ENCODE results near the gene APOBEC2. TPM values are rescaled to one million over a fixed set of nuclear protein-coding genes. Genes with fewer than 3 reads are reported as not detected.

Gene APOBEC2
- total and polyA plus RNA-seq, 2 of the 4 experiments (the other 2 are of a cell fraction), result not detected

DNA sequence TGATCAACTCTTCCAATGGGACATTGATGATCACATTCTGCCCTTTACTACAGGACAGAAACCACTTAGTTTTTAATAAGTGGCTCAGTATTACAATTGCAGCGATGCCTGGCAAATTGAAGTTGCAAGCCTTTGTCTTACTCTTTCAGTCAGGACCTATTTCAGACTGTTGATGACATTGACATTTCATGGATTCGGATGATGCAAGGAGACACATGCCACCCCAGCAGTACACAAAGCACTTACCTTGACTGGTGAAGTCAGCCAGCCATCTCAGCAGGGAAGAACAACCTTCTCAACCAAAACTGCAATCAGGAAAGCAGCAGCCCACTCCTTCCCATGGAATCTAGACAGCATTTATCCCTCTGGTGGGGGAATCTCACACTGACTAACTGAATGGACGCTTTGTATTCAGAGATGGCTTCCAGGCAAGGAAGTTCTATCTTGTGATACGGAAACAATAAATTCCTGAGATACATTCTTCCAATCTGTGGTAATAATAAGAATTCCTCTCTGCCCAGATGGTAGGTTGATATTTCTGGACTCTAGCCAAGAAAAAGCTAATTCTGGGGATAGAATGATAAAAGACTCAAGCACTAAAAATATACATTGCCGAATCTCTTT, 44.6 kb downstream of the APOBEC2 start:
- H3K9ac ChIP-seq (ENCODE audit: low read depth, low read length), result no peak overlapping the region
- H3K9me3 ChIP-seq (ENCODE audit: control insufficient read depth, insufficient read depth, low read length), result no peaks in the 10 kb centered on the region
- H3K79me1 ChIP-seq (ENCODE audit: low read depth in 1 of 2, low read length in 2 of 2), result peaks cover 3 to 5% of the 10 kb centered on the region in 2 experiments
- H3K56ac ChIP-seq (ENCODE audit: extremely low read depth, insufficient read depth, low read length), result no peak overlapping the region
- POLR2A ChIA-PET (ENCODE audit: unreplicated experiment), result no interaction called here
- peak overlapping the region; percentile 16 for H2AFZ ChIP-seq (replicated peaks; ENCODE audit: low read length, poor library complexity)
- ATAC-seq (ENCODE audit: low read depth) (no peak), DNase-seq (peak; percentile 69)
- in situ Hi-C loops (cut with MboI; ENCODE audit: low sequenced_read_pairs) (loop anchor here (5.0 to 10.0 kb wide), 2 partner anchors 87 to 215 kb away; no protein-coding TSS in a partner anchor), dilution Hi-C loops (cut with HindIII; ENCODE audit: low sequenced_read_pairs, unreplicated experiment) (no loop called here), intact Hi-C loops (cut with micrococcal nuclease) (no loop called here)
- peaks cover 6% of the 10 kb centered on the region; the same call in 1 of the 2 replicates for H3K9me1 ChIP-seq (ENCODE audit: insufficient read depth, low read length)
- H3K14ac ChIP-seq (replicated peaks; ENCODE audit: low read depth, low read length), result no peak overlapping the region
- H3K23ac ChIP-seq (ENCODE audit: low read depth, low read length), result no peak overlapping the region
- no peak overlapping the region for H2AK5ac ChIP-seq (ENCODE audit: low read depth, low read length)
- no peak overlapping the region; the same call in 1 of the 2 replicates for H3K27ac ChIP-seq (ENCODE audit: insufficient read depth, low read length)
- no peak overlapping the region for H3K4me2 ChIP-seq (ENCODE audit: low read depth, low read length)
- no peak overlapping the region for H2BK5ac ChIP-seq (ENCODE audit: low read depth, low read length, poor library complexity, severe bottlenecking)
- H3K4ac ChIP-seq (ENCODE audit: low read depth, low read length), result no peak overlapping the region
- no peak overlapping the region for H4K8ac ChIP-seq (ENCODE audit: low read depth in 2 of 2, low read length in 2 of 2)
- H3K36me3 ChIP-seq (ENCODE audit: control insufficient read depth, insufficient read depth, low read length), result peaks cover 47% of the 10 kb centered on the region
- no peak overlapping the region for H2AK9ac ChIP-seq (replicated peaks; ENCODE audit: low read depth, low read length, poor library complexity)
- no peaks in the 10 kb centered on the region for H3K27me3 ChIP-seq (ENCODE audit: control insufficient read depth, insufficient read depth, low read length)
- H4K20me1 ChIP-seq (ENCODE audit: insufficient read depth, low read length), result no peaks in the 10 kb centered on the region
- 100% methylated on average over 1 of the region's 5 CpGs; no CpG with 5 or more reads in 1 of the 2 experiments for WGBS, 2 experiments (ENCODE audit: extremely low coverage in 2 of 2, insufficient read length in 1 of 2)
- H2BK15ac ChIP-seq (ENCODE audit: low read depth, low read length), result no peak overlapping the region
- CTCF ChIA-PET, result no interaction called here
- no peak overlapping the region for H3K18ac ChIP-seq (ENCODE audit: low read depth, low read length)
- no peak overlapping the region for H4K91ac ChIP-seq (ENCODE audit: insufficient read depth, low read depth, low read length)
- no peak overlapping the region for H3K4me3 ChIP-seq (ENCODE audit: insufficient read depth, low read depth, low read length)
- TF ChIP-seq MAFK (IDR thresholded peaks at IDR 0.05; ENCODE audit: low read depth, low read length) (no peak), MAZ (IDR thresholded peaks at IDR 0.05; ENCODE audit: borderline replicate concordance, low read depth, low read length) (no peak)
- no peak overlapping the region for H4K5ac ChIP-seq (ENCODE audit: low read depth, low read length)
- peaks cover 3% of the 10 kb centered on the region; the same call in 1 of the 2 replicates for H3K4me1 ChIP-seq (ENCODE audit: control insufficient read depth, insufficient read depth, low read length)
- BruUV-seq (replicated peaks), result no TSS peak
- H2BK20ac ChIP-seq (ENCODE audit: low read depth, low read length), result no peak overlapping the region
- no peak overlapping the region for H2BK120ac ChIP-seq (ENCODE audit: low read depth, low read length)
